Thymus (tissue), 11 donors: ENCODE data around the gene GALNT2. TPM values are rescaled to one million over a fixed set of nuclear protein-coding genes. Genes with fewer than 3 reads are reported as not detected.

Source experiments
- DNase-seq, 9 donors: peaks; one replicate each; pipeline ENCODE4 v3.0.0-alpha.2; 2013; ENCODE audit warnings: low spot score in 9 of 9, low read depth in 6 of 9, missing footprints in 1 of 9
- H3K27ac ChIP-seq, 2 donors: one replicate each; pipeline ENCODE4 v1.5.1; 2013; ENCODE audit warnings: control low read depth in 1 of 2, low read depth in 1 of 2, low read length in 1 of 2, mild to moderate bottlenecking in 1 of 2, moderate library complexity in 1 of 2
- H3K27me3 ChIP-seq, 2 donors: one replicate each; pipeline ENCODE4 v1.5.1; 2013; ENCODE audit warnings: low read length in 1 of 2; ENCODE audit not compliant: control insufficient read depth in 2 of 2, insufficient read depth in 1 of 2
- H3K36me3 ChIP-seq, 2 donors: one replicate each; pipeline ENCODE4 v1.5.1; 2013; ENCODE audit warnings: low read length in 1 of 2, mild to moderate bottlenecking in 1 of 2, moderate library complexity in 1 of 2; ENCODE audit not compliant: control insufficient read depth in 2 of 2, insufficient read depth in 2 of 2
- H3K4me1 ChIP-seq, 2 donors: one replicate each; pipeline ENCODE4 v1.5.1; 2013; ENCODE audit warnings: low read length in 2 of 2; ENCODE audit not compliant: control insufficient read depth in 2 of 2, insufficient read depth in 2 of 2
- H3K4me3 ChIP-seq, 2 donors: one replicate each; pipeline ENCODE4 v1.5.1; 2013; ENCODE audit warnings: low read length in 2 of 2, control low read depth in 1 of 2, mild to moderate bottlenecking in 1 of 2
- H3K9me3 ChIP-seq, 2 donors: one replicate each; pipeline ENCODE4 v1.5.1; 2013; ENCODE audit warnings: low read length in 1 of 2, mild to moderate bottlenecking in 1 of 2; ENCODE audit not compliant: control insufficient read depth in 2 of 2, insufficient read depth in 1 of 2
- WGBS: extraction: QIAGEN DNeasy Blood & Tissue Kit; methylation state at CpG from one replicate; pipeline ENCODE4 v1.1.7; 2013; 5-methylcytosine and 5-hydroxymethylcytosine counted together
- polyA plus RNA-seq: library from polyadenylated mRNA; stranded (reverse); fragments of 200-250 nt; gene quantifications from one replicate; pipeline ENCODE4 v1.2.3, GENCODE V29; 2013
- total RNA-seq: library from RNA; stranded (reverse); fragments of 120-200 nt; gene quantifications from one replicate; pipeline ENCODE4 v1.2.4, GENCODE V29; 2013
- donor health status: healthy.

GALNT2 gene
- total and polyA plus RNA-seq, 2 donors = 33.9 to 42.5 TPM

GRCh38 chr1:230187290-230187689, 120.3 kb downstream of the GALNT2 start:
- peak overlapping the region in 1 of 2 donors; percentile 44 for H3K27ac ChIP-seq
- H3K36me3 ChIP-seq = peaks cover 5 to 15% of the 10 kb centered on the region in 2 donors
- WGBS = 85% methylated on average over 5 of the region's 5 CpGs
- H3K4me3 ChIP-seq = no peak overlapping the region
- no peak for DNase-seq
- H3K4me1 ChIP-seq = peaks cover 60 to 76% of the 10 kb centered on the region in 2 donors
- no peaks in the 10 kb centered on the region for H3K27me3 ChIP-seq
- H3K9me3 ChIP-seq = no peaks in the 10 kb centered on the region

- no peaks in the 10 kb centered on the region for H3K27me3 ChIP-seq
- DNase-seq = no peak
- H3K36me3 ChIP-seq = peaks cover 5 to 24% of the 10 kb centered on the region in 2 donors
- WGBS = 85% methylated on average over 6 of the region's 6 CpGs
- peak overlapping the region; percentile 53 to 73 for H3K27ac ChIP-seq
- H3K9me3 ChIP-seq = no peaks in the 10 kb centered on the region
- no peak overlapping the region for H3K4me3 ChIP-seq
- H3K4me1 ChIP-seq = peaks cover 60 to 85% of the 10 kb centered on the region in 2 donors
Observed at GRCh38 chr1:230188826-230189225, 121.8 kb downstream of the GALNT2 start.

GRCh38 chr1:230189341-230189740, 122.3 kb downstream of the GALNT2 start:
- peaks cover 5 to 28% of the 10 kb centered on the region in 2 donors for H3K36me3 ChIP-seq
- 23% methylated on average over 8 of the region's 8 CpGs for WGBS
- peaks cover 61 to 85% of the 10 kb centered on the region in 2 donors for H3K4me1 ChIP-seq
- H3K27me3 ChIP-seq = no peaks in the 10 kb centered on the region
- peak in 1 of 9 donors; percentile 67 for DNase-seq
- no peaks in the 10 kb centered on the region for H3K9me3 ChIP-seq
- H3K4me3 ChIP-seq = no peak overlapping the region
- peak overlapping the region; percentile 73 to 80 for H3K27ac ChIP-seq

- H3K27me3 ChIP-seq = no peaks in the 10 kb centered on the region
Observed at GRCh38 chr1:230189824-230190223, 122.8 kb downstream of the GALNT2 start.

GRCh38 chr1:230191079-230191804, 124.2 kb downstream of the GALNT2 start:
- H3K27ac ChIP-seq = peak overlapping the region; percentile 20 to 44
- no peaks in the 10 kb centered on the region for H3K9me3 ChIP-seq
- H3K4me3 ChIP-seq = no peak overlapping the region
- H3K27me3 ChIP-seq = no peaks in the 10 kb centered on the region
- 52% methylated on average over 9 of the region's 9 CpGs for WGBS
- H3K4me1 ChIP-seq = peaks cover 64 to 92% of the 10 kb centered on the region in 2 donors
- H3K36me3 ChIP-seq = peaks cover 7 to 27% of the 10 kb centered on the region in 2 donors
- peak in 1 of 9 donors; percentile 15 for DNase-seq

More at GRCh38 chr1:230189824-230190223, 122.8 kb downstream of the GALNT2 start:
- no peak for DNase-seq
- Histone ChIP-seq H3K4me3 (no peak overlapping the region), H3K4me1 (peaks cover 66 to 90% of the 10 kb centered on the region in 2 donors), H3K36me3 (peaks cover 5 to 29% of the 10 kb centered on the region in 2 donors), H3K9me3 (no peaks in the 10 kb centered on the region), H3K27ac (peak overlapping the region; percentile 73 to 80)
- 85% methylated on average over 5 of the region's 5 CpGs for WGBS

- peak in 1 of 9 donors; percentile 52 for DNase-seq
- WGBS = 34% methylated on average over 4 of the region's 4 CpGs
- Histone ChIP-seq H3K36me3 (peaks cover 7 to 32% of the 10 kb centered on the region in 2 donors), H3K4me3 (no peak overlapping the region), H3K4me1 (peaks cover 62 to 93% of the 10 kb centered on the region in 2 donors), H3K27ac (peak overlapping the region in 1 of 2 donors; percentile 44), H3K9me3 (no peaks in the 10 kb centered on the region), H3K27me3 (no peaks in the 10 kb centered on the region)
Observed at GRCh38 chr1:230191855-230192254, 124.8 kb downstream of the GALNT2 start.

- no peak for DNase-seq
- Histone ChIP-seq H3K27ac (peak overlapping the region in 1 of 2 donors; percentile 62), H3K9me3 (no peaks in the 10 kb centered on the region), H3K36me3 (peaks cover 12 to 41% of the 10 kb centered on the region in 2 donors), H3K27me3 (no peaks in the 10 kb centered on the region), H3K4me1 (peaks cover 42 to 86% of the 10 kb centered on the region in 2 donors), H3K4me3 (no peak overlapping the region)
- WGBS = 83% methylated on average over 7 of the region's 7 CpGs
Observed at GRCh38 chr1:230194525-230194924, 127.5 kb downstream of the GALNT2 start.

- no peaks in the 10 kb centered on the region for H3K9me3 ChIP-seq
- no peak overlapping the region for H3K4me3 ChIP-seq
- WGBS = 15% methylated on average over 3 of the region's 3 CpGs
- peak overlapping the region in 1 of 2 donors; percentile 62 for H3K27ac ChIP-seq
- no peak for DNase-seq
- no peaks in the 10 kb centered on the region for H3K27me3 ChIP-seq
- peaks cover 12 to 37% of the 10 kb centered on the region in 2 donors for H3K36me3 ChIP-seq
- H3K4me1 ChIP-seq = peaks cover 38 to 83% of the 10 kb centered on the region in 2 donors
Observed at GRCh38 chr1:230195199-230195598, 128.2 kb downstream of the GALNT2 start.

- Histone ChIP-seq H3K4me3 (no peak overlapping the region), H3K36me3 (peaks cover 15 to 46% of the 10 kb centered on the region in 2 donors), H3K27me3 (no peaks in the 10 kb centered on the region), H3K9me3 (no peaks in the 10 kb centered on the region), H3K4me1 (peaks cover 29 to 83% of the 10 kb centered on the region in 2 donors), H3K27ac (no peak overlapping the region)
- no peak for DNase-seq
- WGBS = 96% methylated on average over 5 of the region's 5 CpGs
Observed at GRCh38 chr1:230196077-230196476, 129.0 kb downstream of the GALNT2 start.
